Erythroblast (primary cell): ENCODE measurements around the gene KCNH1.

Source experiments
- GATA1 ChIP-seq: IDR thresholded peaks from 2 replicates; pipeline ENCODE4 v1.6.1; 2011; ENCODE audit warnings: low read depth, mild to moderate bottlenecking, control low read depth, low read length, moderate library complexity
- POLR2A ChIP-seq: IDR thresholded peaks from 2 replicates; pipeline ENCODE4 v1.6.1; 2011; ENCODE audit warnings: mild to moderate bottlenecking, low read length

GRCh38 chr1:210645582-210646257 lies 488.2 kb downstream of the KCNH1 start:
- TF ChIP-seq POLR2A = no peak
- TF ChIP-seq GATA1 = no peak
